ENCODE measurements around the gene LPCAT1. TPM values are rescaled to one million over a fixed set of nuclear protein-coding genes. Genes with fewer than 3 reads are reported as not detected.

Gene LPCAT1
- total RNA-seq, 2 donors from 2014 or later, result 17.1 to 27.3 TPM

- H3K9ac ChIP-seq (ENCODE audit: low read depth in 2 of 2, low read length in 2 of 2), result no peak overlapping the region
- intact Hi-C loops (cut with DNase I), result no loop called here
- H3K4me3 ChIP-seq, result no peak overlapping the region
- TF ChIP-seq CTCF (IDR thresholded peaks at IDR 0.05), result no peak
- H3K4me1 ChIP-seq, result peaks cover 5% of the 10 kb centered on the region
- H3K9me3 ChIP-seq, result no peaks in the 10 kb centered on the region
- H3K27me3 ChIP-seq, result no peaks in the 10 kb centered on the region
- H3K36me3 ChIP-seq, result no peaks in the 10 kb centered on the region
- no peak overlapping the region for H3K27ac ChIP-seq
- DNase-seq, result no peak
Observed at GRCh38 chr5:1498623-1499416, 24.9 kb downstream of the LPCAT1 start.

GRCh38 chr5:1497795-1498622 lies 25.8 kb downstream of the LPCAT1 start:
- Histone ChIP-seq H3K27me3 (no peaks in the 10 kb centered on the region), H3K9ac (ENCODE audit: low read depth in 2 of 2, low read length in 2 of 2) (no peak overlapping the region)

GRCh38 chr5:1497242-1497777 lies 26.4 kb downstream of the LPCAT1 start:
- H3K27ac ChIP-seq, result no peak overlapping the region
- no peak for DNase-seq

More at GRCh38 chr5:1497795-1498622, 25.8 kb downstream of the LPCAT1 start:
- intact Hi-C loops (cut with DNase I), result no loop called here
- Histone ChIP-seq H3K4me3 (no peak overlapping the region), H3K36me3 (no peaks in the 10 kb centered on the region), H3K27ac (no peak overlapping the region), H3K4me1 (peaks cover 5% of the 10 kb centered on the region), H3K9me3 (no peaks in the 10 kb centered on the region)
- no peak for DNase-seq
- no peak for TF ChIP-seq CTCF (IDR thresholded peaks at IDR 0.05)

GRCh38 chr5:1495525-1495897 lies 28.2 kb downstream of the LPCAT1 start:
- intact Hi-C loops (cut with DNase I), result no loop called here
- Histone ChIP-seq H3K4me3 (no peak overlapping the region), H3K9me3 (no peaks in the 10 kb centered on the region), H3K9ac (ENCODE audit: low read depth in 2 of 2, low read length in 2 of 2) (no peak overlapping the region), H3K27me3 (no peaks in the 10 kb centered on the region), H3K4me1 (peaks cover under 1% of the 10 kb centered on the region), H3K36me3 (no peaks in the 10 kb centered on the region), H3K27ac (no peak overlapping the region)
- no peak for DNase-seq
- TF ChIP-seq CTCF (IDR thresholded peaks at IDR 0.05), result no peak

More at GRCh38 chr5:1497242-1497777, 26.4 kb downstream of the LPCAT1 start:
- peaks cover 5% of the 10 kb centered on the region for H3K4me1 ChIP-seq
- TF ChIP-seq CTCF (IDR thresholded peaks at IDR 0.05), result no peak
- intact Hi-C loops (cut with DNase I), result no loop called here
- H3K36me3 ChIP-seq, result no peaks in the 10 kb centered on the region
- no peaks in the 10 kb centered on the region for H3K9me3 ChIP-seq
- H3K4me3 ChIP-seq, result no peak overlapping the region
- H3K27me3 ChIP-seq, result no peaks in the 10 kb centered on the region
- H3K9ac ChIP-seq (ENCODE audit: low read depth in 2 of 2, low read length in 2 of 2), result no peak overlapping the region

GRCh38 chr5:1494780-1495524 lies 28.8 kb downstream of the LPCAT1 start:
- H3K27me3 ChIP-seq, result no peaks in the 10 kb centered on the region
- no peak for TF ChIP-seq CTCF (IDR thresholded peaks at IDR 0.05)
- intact Hi-C loops (cut with DNase I), result no loop called here
- H3K36me3 ChIP-seq, result no peaks in the 10 kb centered on the region
- H3K9ac ChIP-seq (ENCODE audit: low read depth in 2 of 2, low read length in 2 of 2), result no peak overlapping the region
- peak; percentile 36 for DNase-seq
- no peaks in the 10 kb centered on the region for H3K9me3 ChIP-seq
- H3K27ac ChIP-seq, result no peak overlapping the region
- H3K4me3 ChIP-seq, result no peak overlapping the region
- H3K4me1 ChIP-seq, result no peaks in the 10 kb centered on the region
